ENCODE measurements around the gene PRDM16.

Gene PRDM16

DNA sequence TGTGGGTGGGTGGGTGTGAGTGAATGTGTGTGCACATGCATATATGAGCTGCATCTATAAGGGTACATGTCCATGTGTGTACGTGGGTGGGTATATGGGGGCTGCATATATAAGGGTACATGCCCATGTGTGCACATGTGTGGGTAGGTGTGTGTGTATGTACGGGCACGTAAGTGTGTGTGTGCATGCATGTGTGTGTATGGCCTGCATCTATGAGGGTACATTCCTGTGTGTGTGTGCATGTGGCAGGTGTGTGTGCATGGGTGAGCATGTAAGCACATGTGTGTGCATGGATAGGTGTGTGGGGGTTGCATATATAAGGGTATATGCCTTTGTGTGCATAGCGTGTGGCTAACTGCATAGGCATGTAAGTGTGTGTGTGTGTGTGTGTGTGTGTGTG lies 204.4 kb downstream of the PRDM16 start:
- peaks cover 28% of the 10 kb centered on the region; the same call in 1 of the 2 replicates for H4K20me1 ChIP-seq
- H3K36me3 ChIP-seq, result no peaks in the 10 kb centered on the region
- no peak overlapping the region for H3K27ac ChIP-seq
- peaks cover 21% of the 10 kb centered on the region for H3K4me1 ChIP-seq
- H3K4me2 ChIP-seq, result no peak overlapping the region
- no peak overlapping the region for H3K4me3 ChIP-seq
- TF ChIP-seq Cebpa-rat (IDR thresholded peaks at IDR 0.05), result no peak
- H3K9ac ChIP-seq, result no peak overlapping the region
- H3K9me3 ChIP-seq, result no peaks in the 10 kb centered on the region
- H3K27me3 ChIP-seq, result peaks cover 27% of the 10 kb centered on the region

DNA sequence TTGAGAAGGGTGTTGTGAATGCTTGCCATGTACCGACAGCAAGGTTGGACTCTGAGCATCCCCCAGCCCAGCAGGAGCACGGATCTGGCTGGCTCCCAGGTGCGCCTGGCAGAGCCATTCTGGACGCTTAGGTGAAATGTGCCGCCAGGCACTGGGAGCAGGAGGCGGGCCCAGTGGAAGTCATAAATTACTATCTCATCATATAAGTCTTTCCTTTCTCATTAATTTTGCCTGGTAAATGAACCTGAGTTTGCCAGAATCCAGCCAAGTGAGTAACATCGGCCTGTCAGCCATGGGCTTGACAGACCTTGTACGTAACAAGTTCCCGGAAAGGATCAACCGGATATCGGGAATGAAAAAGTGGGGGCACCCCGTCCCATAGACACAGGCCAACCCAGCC lies 206.0 kb downstream of the PRDM16 start:
- no peak overlapping the region for H3K4me2 ChIP-seq
- no peak overlapping the region for H3K4me3 ChIP-seq

DNA sequence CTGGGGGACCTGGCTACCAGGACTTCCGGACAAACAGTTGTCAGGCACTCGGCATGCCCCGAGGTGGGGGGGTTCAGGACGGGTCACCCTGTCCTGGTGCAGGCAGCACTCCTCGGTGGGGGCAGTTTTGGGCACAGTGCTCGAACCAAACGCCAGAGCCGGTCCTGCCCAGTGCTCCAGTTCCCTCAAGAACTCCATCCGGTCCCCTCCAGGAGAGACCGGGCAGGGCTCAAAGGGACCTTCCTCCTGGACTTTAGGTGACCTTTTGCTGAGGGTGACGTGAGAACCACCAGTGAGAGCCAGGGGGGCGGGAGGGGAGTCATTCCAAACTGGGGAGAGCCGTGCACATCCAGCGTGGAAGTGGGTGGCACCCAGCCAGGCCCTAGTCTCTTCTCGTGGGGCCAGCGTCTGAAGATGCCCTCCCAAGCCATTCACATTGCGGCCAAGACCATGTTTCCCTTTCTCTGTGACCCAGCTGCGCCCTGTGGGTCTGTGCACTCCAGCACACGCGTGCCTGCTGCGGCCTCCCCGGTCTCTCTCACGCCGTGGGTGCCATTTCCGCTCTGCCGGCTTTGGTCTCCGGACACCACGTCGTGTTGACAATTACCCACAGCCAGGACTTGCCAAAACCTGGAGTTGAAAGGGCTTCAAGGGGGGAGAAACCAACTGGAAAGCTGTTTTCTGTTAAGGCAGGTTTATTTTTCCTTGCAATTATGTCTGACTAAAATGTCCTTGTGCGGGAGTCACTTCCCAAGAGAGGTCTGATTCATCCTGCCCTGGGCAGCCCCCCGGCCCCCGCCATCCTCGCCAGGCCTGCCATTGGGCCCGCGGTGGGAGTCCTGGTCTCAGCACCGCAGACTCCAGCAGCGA lies 206.7 kb downstream of the PRDM16 start:
- Histone ChIP-seq H3K27me3 (peaks cover 21% of the 10 kb centered on the region), H4K20me1 (peaks cover 35% of the 10 kb centered on the region; the same call in 1 of the 2 replicates), H3K4me1 (peaks cover 21% of the 10 kb centered on the region), H3K4me2 (no peak overlapping the region), H3K9ac (no peak overlapping the region), H3K4me3 (no peak overlapping the region), H3K27ac (no peak overlapping the region), H3K36me3 (no peaks in the 10 kb centered on the region), H3K9me3 (no peaks in the 10 kb centered on the region)
- no peak for TF ChIP-seq Cebpa-rat (IDR thresholded peaks at IDR 0.05)

More for the DNA sequence above, 206.0 kb downstream of the PRDM16 start:
- Histone ChIP-seq H3K27me3 (peaks cover 22% of the 10 kb centered on the region), H3K9ac (no peak overlapping the region), H3K36me3 (no peaks in the 10 kb centered on the region), H3K4me1 (peaks cover 21% of the 10 kb centered on the region), H3K27ac (no peak overlapping the region), H3K9me3 (no peaks in the 10 kb centered on the region), H4K20me1 (peaks cover 28% of the 10 kb centered on the region; the same call in 1 of the 2 replicates)
- TF ChIP-seq Cebpa-rat (IDR thresholded peaks at IDR 0.05), result no peak

DNA sequence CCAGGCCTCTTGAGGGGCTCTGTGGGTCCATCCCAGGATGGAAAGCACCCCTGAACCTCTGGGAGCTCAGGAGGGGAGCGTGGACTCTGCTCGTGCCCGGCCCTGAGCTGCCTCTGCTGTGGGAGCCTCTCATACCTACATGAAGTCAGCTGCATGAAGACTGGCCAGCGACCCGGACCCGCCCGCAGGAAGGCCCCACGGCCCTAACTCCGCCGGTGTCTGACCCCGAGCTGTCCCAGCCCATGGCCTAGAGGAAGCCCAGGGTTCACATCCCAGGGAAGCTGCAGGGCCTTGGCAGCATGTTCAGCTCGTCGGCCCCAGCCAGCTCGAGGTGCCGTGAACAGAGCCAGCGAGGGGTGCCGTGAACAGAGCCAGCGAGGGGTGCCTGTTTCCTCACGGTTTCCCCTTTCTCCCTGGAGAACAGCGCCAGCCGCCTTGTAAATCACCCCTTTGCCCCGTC lies 207.4 kb downstream of the PRDM16 start:
- H4K20me1 ChIP-seq, result peaks cover 40% of the 10 kb centered on the region; the same call in 1 of the 2 replicates

DNA sequence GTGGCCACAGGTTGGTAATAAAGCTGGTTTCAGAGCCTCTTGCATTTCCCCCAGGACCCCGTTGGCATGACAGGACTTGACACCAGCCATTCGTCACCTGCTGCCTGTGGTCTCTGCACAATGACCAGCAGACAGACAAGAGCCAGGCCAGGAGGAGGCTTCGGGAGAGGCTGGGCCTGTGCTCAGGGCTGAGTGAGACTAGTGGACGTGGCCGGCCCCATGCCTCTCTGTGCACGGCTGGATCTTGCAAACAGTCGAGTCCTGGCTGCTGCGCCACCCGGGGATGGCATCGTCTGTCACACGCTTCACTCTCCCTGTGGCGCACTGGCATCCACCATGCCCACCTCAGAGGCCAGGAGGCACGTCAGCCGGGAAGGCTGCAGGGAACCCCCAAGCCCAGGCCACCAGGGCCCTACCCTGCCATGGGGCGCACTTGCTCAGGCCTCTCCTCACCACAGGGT lies 208.0 kb downstream of the PRDM16 start:
- peaks cover 25% of the 10 kb centered on the region; the same call in 1 of the 2 replicates for H3K27me3 ChIP-seq

More for the DNA sequence above, 207.4 kb downstream of the PRDM16 start:
- H3K4me1 ChIP-seq, result peaks cover 14% of the 10 kb centered on the region
- H3K9ac ChIP-seq, result no peak overlapping the region
- peaks cover 21% of the 10 kb centered on the region; the same call in 1 of the 2 replicates for H3K27me3 ChIP-seq
- H3K36me3 ChIP-seq, result no peaks in the 10 kb centered on the region
- no peak for TF ChIP-seq Cebpa-rat (IDR thresholded peaks at IDR 0.05)
- H3K4me2 ChIP-seq, result no peak overlapping the region
- H3K27ac ChIP-seq, result no peak overlapping the region
- H3K4me3 ChIP-seq, result no peak overlapping the region
- no peaks in the 10 kb centered on the region for H3K9me3 ChIP-seq

DNA sequence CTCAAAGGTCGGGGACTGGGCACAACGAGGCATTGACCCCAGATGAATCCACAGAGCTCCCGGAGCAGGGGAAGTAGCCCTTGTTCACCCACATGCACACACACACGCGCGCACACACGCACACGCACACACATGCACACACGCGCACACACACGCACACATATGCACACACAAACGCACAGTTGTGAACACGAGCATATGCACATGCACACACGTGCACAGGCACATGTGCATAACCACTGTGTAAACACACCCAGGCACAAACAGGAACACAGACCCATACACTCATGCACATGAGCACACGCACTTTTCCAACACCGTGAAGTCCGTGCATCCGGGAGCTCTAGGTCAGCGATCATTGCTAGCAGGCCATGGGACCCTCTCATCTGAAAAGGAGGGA lies 208.6 kb downstream of the PRDM16 start:
- Histone ChIP-seq H3K4me2 (no peak overlapping the region), H3K9ac (no peak overlapping the region), H3K27me3 (peaks cover 29% of the 10 kb centered on the region; the same call in 1 of the 2 replicates), H3K36me3 (no peaks in the 10 kb centered on the region), H3K9me3 (no peaks in the 10 kb centered on the region), H4K20me1 (peaks cover 34% of the 10 kb centered on the region; the same call in 1 of the 2 replicates), H3K27ac (no peak overlapping the region), H3K4me3 (no peak overlapping the region), H3K4me1 (peaks cover 11% of the 10 kb centered on the region)
- no peak for TF ChIP-seq Cebpa-rat (IDR thresholded peaks at IDR 0.05)

More for the DNA sequence above, 208.0 kb downstream of the PRDM16 start:
- H3K36me3 ChIP-seq, result no peaks in the 10 kb centered on the region
- no peak overlapping the region for H3K27ac ChIP-seq
- H3K9me3 ChIP-seq, result no peaks in the 10 kb centered on the region
- H3K9ac ChIP-seq, result no peak overlapping the region
- no peak for TF ChIP-seq Cebpa-rat (IDR thresholded peaks at IDR 0.05)
- H3K4me3 ChIP-seq, result no peak overlapping the region
- no peak overlapping the region for H3K4me2 ChIP-seq
- peaks cover 12% of the 10 kb centered on the region for H3K4me1 ChIP-seq
- H4K20me1 ChIP-seq, result peaks cover 35% of the 10 kb centered on the region; the same call in 1 of the 2 replicates

DNA sequence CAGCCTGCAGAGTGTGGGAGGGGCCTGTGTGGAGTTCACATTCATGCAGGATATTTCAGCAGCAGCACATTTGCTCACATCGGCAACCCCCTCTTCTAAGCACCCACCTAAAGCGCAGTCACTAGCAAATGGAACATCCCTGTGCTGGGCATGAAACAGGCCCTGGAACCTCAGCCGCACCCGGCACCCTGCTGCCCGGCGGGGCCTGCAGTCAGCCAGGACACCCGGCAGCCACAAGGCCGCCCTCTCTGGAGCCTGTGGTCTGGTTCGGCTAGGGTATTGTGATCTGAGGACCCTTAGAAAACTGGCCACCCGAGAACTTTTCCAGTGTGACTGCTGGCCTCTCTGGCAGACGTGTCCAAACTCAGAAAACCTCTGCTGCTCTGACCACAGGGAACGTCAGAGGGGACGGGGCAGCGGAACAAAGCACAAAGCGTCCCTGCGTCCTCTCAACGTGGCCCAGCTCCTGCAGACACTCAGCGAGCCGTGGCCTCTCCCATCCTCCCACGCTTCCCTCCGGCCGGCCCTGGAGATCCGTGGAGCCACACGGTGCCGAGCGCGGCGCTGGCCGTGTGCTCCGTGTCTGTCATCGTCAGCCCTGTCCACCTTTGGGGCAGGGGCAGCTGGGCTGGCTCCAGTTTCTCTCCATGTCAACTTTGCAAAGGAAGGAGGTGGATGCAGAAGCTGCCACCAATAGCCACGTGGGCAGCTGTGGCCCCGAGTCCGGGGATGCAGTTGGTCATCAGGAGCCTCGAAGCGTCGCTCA lies 209.6 kb downstream of the PRDM16 start:
- Histone ChIP-seq H3K4me2 (no peak overlapping the region), H3K4me3 (no peak overlapping the region), H3K9ac (no peak overlapping the region), H3K27ac (no peak overlapping the region), H3K27me3 (peaks cover 39% of the 10 kb centered on the region; the same call in 1 of the 2 replicates), H3K4me1 (peaks cover 9% of the 10 kb centered on the region; the same call in 1 of the 2 replicates), H4K20me1 (peaks cover 27% of the 10 kb centered on the region; the same call in 1 of the 2 replicates), H3K9me3 (no peaks in the 10 kb centered on the region), H3K36me3 (no peaks in the 10 kb centered on the region)
- TF ChIP-seq Cebpa-rat (IDR thresholded peaks at IDR 0.05), result no peak

DNA sequence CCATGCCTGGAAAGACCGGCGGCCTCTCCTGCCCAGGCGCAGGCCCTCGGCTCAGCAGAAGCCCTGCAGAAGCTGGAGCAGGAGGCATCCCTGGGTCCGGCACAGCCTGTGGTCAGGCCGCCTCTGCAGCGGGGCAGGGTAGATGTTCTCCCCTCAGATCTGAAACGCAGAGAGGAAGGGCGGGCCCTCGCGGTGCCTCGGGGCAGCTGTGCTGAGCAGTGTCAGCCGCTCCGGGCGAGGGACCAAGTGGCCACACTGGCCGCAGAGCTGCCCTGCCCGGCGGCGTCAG lies 210.1 kb downstream of the PRDM16 start:
- Histone ChIP-seq H3K9me3 (no peaks in the 10 kb centered on the region), H3K4me1 (peaks cover 9% of the 10 kb centered on the region; the same call in 1 of the 2 replicates), H3K27me3 (peaks cover 43% of the 10 kb centered on the region; the same call in 1 of the 2 replicates), H3K36me3 (no peaks in the 10 kb centered on the region), H3K27ac (no peak overlapping the region), H3K9ac (no peak overlapping the region), H3K4me3 (no peak overlapping the region), H3K4me2 (no peak overlapping the region), H4K20me1 (peaks cover 28% of the 10 kb centered on the region; the same call in 1 of the 2 replicates)
- TF ChIP-seq Cebpa-rat (IDR thresholded peaks at IDR 0.05), result no peak

DNA sequence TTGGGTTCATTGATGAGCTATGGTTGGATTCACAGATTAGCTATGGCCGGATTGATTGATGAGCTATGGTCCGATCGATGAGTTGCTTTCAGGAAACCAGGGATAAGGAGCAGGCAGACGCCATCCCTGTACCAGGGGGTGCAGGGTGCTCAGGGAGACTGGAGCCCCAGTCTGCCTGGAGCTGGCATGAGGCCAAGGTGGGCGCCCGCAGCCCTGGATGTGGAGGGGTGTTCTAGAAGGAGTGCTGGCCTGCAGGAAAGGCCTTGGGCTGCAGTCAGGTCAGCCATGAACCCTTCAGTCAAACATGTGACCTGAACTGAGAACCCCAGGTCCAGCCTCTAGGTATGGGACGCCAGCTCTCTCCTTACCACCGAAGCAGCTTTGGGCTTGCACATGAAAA lies 212.7 kb downstream of the PRDM16 start:
- Histone ChIP-seq H3K27me3 (peaks cover 57% of the 10 kb centered on the region), H3K36me3 (no peaks in the 10 kb centered on the region), H3K9me3 (no peaks in the 10 kb centered on the region), H3K27ac (no peak overlapping the region), H3K4me2 (peak overlapping the region; percentile 55), H4K20me1 (peaks cover 35% of the 10 kb centered on the region; the same call in 1 of the 2 replicates), H3K4me1 (peaks cover 9% of the 10 kb centered on the region; the same call in 1 of the 2 replicates), H3K4me3 (no peak overlapping the region), H3K9ac (no peak overlapping the region)
- TF ChIP-seq Cebpa-rat (IDR thresholded peaks at IDR 0.05), result no peak

Data from BLaER1 (cell line).